NB4 (cell line): ENCODE data around the gene NEMP1.
"Not testable (repeated sequence)": the region's sequence is repeated elsewhere in the genome, so short reads cannot be mapped to it uniquely, and the experiment has no call there.

Source experiments
- MYC ChIP-seq: IDR thresholded peaks from 2 replicates; pipeline ENCODE4 v1.6.1; 2011; ENCODE audit warnings: low read depth, low read length
- TF ChIP-seq, protein P1 (sequence below): IDR thresholded peaks from one replicate; pipeline ENCODE4 v1.5.1; 2012; ENCODE audit warnings: low read depth, low read length

- TF ChIP-seq, protein P1, sequence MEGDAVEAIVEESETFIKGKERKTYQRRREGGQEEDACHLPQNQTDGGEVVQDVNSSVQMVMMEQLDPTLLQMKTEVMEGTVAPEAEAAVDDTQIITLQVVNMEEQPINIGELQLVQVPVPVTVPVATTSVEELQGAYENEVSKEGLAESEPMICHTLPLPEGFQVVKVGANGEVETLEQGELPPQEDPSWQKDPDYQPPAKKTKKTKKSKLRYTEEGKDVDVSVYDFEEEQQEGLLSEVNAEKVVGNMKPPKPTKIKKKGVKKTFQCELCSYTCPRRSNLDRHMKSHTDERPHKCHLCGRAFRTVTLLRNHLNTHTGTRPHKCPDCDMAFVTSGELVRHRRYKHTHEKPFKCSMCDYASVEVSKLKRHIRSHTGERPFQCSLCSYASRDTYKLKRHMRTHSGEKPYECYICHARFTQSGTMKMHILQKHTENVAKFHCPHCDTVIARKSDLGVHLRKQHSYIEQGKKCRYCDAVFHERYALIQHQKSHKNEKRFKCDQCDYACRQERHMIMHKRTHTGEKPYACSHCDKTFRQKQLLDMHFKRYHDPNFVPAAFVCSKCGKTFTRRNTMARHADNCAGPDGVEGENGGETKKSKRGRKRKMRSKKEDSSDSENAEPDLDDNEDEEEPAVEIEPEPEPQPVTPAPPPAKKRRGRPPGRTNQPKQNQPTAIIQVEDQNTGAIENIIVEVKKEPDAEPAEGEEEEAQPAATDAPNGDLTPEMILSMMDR, result not testable (repeated sequence)
- TF ChIP-seq MYC, result not testable (repeated sequence)
Observed at GRCh38 chr12:57120718-57121117, 42.1 kb upstream of the NEMP1 start.
